ENCODE measurements around the gene MYO10.

DNA sequence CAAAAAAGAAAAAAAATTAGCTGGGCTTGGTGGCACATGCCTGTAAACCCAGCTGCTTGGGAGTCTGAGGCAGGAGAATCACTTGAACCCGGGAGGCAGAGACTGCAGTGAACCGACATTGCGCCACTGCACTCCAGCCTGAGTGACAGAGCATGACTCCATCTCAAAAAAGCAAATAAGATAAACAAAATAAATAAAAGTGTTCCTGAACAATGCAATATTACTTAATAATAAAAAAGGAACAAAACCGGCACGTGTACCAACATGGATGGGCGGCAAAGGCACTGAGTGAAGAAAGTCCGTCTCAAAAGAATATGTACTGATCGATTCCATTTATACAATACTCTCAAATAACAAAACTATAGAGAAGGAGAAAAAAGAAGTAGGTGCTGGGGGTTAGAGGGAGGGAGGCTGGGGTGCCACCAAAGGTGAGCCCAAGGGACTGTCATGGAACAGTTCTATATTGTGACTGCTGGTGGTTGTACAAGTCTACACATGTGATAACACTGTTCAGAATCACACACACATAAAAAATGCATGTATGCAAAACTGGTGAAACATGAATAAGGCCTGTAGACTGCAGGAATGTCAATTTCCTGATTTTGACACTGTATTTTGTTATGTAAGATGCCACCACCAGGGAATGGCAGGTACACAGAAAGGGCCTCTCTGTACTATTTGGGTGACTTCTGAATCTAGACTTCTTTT, 15.8 kb downstream of the MYO10 start:
- TF ChIP-seq CTCF (IDR thresholded peaks at IDR 0.05; ENCODE audit: insufficient read depth, low read depth, low read length) (no peak), EZH2 (IDR thresholded peaks at IDR 0.05; ENCODE audit: insufficient read depth, low read length) (no peak)
